GM18505 (cell line): ENCODE data around the gene CEP68.

Source experiments
- ATAC-seq: cut with Tn5 transposase; IDR thresholded peaks from one replicate; pipeline ENCODE4 v1.9.1; 2021; ENCODE audit not compliant: unreplicated experiment
- POLR2A ChIP-seq: IDR thresholded peaks from 4 replicates; pipeline ENCODE4 v1.6.1; 2011; ENCODE audit warnings: borderline replicate concordance; ENCODE audit not compliant: insufficient read depth, insufficient read length; ENCODE audit errors: extremely low read depth

The CEP68 gene

DNA sequence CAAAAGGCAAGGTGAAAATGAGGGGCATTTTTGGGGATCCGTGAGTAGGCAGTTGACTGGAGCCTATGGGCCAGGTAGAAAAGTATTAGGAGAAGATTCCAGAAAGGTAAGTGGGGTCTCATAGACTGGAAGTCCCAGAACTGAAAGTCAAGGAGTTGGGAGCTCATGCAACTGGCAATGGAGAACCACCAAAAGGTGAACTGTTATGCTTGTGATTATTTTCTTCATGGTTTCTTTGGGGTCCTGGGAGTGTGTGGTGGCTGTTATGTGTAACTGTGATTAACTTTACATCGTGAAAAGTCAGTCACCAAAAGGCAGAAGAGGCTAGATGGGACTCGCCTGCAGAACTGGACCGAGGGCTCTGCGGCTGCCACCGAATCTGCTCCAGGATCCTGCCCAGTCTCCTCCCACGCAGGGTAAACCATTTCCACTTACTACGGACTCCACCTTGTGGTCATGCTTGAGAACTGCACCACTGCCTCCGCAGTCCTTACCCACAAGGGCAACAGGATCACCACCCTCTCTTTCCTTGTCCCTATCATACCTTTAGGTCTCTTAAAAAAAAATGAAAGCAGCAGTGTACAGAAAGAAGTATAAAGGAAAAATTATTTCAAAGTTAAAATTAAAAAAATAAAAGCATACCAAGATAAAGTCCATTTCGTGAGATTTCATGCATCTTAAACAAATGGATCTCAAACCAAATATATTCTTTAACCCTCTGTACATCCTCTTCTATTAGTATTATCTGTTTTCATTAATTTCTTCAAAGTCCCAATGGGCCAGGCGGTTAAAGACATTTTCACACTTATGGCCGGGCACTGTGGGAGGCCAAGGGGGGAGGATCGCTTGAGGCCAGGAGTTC lies 15.6 kb upstream of the CEP68 start:
- no peak for TF ChIP-seq POLR2A
- ATAC-seq, result peak; percentile 74

DNA sequence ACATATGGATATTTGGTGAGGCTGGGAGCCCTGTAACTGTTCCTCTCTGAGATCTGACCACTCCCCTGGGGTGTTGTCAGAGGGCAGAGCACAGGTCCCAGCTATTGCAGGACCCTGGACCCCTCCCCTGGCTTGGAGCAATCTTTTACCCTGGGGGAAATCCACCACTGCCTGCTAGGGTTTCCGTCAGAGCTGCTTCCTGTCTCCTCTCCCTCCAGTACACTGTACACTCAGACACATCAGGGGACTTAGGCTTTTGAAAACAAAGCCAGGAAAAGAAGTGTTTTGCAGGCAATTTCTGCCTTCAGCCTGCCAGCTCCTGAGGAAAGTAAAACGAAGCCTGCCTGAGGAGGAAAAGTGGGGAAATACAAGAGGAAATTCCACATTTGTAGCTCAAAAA lies 13.2 kb upstream of the CEP68 start:
- ATAC-seq, result no peak
- TF ChIP-seq POLR2A, result no peak

DNA sequence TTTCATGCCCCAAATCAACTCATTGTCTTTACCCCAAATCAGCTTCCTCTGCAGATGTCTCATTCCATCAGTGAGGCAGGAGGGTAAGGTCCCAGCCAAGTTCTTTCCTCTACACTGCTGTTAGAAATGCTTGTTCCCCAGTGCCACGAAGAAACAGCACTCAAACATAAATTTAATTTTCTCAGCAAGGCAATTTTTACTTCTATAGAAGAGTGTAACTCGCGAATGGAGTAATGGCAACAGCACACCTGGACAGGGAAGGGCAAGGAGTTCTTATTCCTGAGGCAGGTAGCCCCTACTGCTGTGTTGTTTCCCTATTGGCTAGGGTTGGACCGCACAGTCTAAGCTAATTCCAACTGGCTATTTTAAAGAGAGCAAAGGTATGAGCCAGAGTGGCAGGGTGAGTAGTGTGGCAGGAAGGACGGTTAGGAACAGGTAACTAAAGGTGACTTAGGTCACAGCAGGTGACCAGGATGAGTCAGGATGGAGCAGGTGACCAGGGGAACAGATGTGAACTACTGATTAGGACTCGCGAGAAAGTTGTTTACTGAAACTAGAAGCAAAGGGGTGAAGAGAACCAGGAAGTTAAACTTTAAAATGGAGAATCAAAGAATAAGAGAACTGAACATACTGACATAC lies 12.0 kb upstream of the CEP68 start:
- TF ChIP-seq POLR2A, result no peak
- no peak for ATAC-seq

DNA sequence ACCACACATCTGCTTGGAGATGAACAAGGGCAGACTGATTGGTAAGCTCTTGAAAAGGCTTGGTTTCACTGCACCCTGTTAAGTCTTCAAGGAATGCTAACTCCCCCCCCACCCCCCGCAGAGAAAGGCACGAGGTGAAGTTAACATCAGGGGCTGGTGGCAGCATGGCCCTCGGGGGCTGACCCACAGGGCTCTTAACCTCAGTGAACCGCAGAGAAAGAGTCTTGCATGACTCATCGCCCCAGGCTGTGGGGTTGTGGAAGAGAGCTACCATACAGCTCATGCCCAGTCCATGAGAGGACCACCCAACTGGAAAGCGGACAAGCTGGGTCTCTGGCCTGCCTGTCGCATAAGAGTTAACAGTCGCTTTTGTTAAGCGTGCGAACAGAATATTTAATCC lies 10.6 kb upstream of the CEP68 start:
- TF ChIP-seq POLR2A, result no peak
- no peak for ATAC-seq

DNA sequence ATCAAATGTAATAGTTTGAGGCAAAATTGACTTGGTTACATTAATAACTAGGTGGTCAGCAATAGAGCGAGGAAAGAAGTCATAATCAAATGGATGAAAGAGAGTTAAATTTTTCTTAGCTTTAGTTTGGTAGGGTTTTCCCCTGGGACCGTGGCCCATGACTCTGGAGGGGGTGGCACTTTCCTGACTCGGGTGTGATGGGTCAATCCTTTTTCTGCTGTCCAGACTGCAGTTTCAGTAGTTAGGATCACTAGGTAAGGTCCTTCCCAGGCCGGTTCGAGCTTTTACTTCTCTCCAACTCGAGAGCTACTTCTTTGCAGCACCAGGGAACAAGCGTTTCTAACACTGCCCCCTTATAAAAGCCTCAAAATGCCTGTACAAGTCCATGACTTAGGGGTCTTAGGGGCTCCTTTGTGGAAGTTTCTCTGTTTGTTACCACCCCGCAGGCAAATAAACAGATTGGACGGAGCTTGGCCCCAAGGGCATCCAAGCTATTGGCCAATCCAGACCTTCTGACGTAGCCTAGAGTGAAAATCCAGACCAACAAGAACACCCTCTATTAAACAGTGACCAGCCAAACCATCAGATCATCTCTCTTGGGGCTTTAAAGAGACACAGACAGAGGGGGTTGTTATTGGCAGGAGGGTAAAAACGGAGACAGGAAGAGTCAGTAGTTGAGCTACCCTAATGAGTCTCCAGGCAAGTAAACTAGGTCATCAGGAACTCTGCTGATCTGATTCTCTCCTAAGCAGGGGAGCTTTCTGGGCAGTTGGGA lies 9.4 kb upstream of the CEP68 start:
- TF ChIP-seq POLR2A, result no peak
- no peak for ATAC-seq

DNA sequence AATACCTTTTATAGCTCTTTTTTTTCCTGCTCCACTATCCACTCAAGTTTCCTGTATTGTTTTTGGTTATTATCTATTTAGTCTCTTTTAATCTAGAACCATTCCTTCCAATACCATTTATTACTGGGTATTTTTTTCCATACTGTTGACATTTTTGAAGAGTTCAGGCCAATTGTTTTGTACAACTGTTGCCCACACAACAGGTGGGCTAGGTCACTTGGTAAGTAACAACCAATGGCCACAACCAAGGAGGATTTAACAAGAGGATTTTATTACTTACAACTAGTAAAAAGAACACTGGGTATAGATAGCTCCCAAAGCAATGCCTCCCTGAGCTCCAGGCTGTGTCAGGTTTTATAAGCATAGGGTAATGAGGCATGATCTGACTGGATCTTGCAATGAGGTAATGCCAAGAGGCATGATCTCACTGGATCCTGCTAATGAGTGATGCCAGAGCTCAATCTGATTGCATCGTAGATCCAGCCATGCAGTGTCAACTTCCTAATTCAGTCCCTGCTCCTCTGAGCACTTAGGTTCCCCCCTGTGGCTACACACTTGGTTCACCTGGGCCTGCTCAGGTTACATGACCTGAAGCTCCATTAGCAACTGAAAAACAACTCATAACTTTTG lies 7.1 kb upstream of the CEP68 start:
- ATAC-seq, result no peak
- TF ChIP-seq POLR2A, result no peak

DNA sequence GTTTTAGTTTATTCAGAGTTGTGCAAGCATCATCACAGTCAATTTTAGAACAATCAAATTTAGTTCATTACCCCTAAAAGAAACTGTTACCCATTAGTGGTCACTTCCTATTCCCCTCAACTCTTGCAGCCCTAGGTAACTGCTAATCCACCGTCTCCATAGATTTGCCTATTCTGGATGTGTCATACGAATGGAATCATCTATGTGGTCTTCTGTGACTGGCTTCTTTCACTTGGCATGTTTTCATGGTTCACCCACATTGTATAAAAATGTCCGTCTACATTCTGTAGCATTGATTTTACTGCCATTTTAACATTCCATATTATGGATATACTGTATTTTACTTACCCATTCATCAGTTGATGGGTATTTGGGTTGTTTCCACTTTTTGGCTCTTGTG lies 5.3 kb upstream of the CEP68 start:
- TF ChIP-seq POLR2A, result no peak

DNA sequence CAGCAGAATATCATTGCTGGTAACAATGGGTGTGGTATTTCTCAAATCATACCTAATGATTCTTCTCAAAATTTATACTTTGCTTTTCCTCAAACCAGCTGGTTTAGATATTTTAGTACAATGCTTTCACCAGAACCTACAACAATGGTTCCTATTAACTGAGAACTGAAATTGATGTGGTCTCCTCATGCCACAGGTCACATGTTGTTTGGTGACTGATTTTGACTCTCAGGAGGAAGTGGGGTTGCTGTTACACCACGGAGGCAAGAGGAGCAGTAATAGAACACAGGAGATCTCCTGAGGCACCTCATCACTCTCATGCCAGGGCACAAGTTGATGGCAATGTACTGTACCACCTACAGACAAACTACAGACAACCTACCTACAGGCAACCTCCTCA lies 3.0 kb upstream of the CEP68 start:
- peak; percentile 24 for TF ChIP-seq POLR2A
- peak; percentile 41 for ATAC-seq

More for the DNA sequence above, 5.3 kb upstream of the CEP68 start:
- no peak for ATAC-seq

DNA sequence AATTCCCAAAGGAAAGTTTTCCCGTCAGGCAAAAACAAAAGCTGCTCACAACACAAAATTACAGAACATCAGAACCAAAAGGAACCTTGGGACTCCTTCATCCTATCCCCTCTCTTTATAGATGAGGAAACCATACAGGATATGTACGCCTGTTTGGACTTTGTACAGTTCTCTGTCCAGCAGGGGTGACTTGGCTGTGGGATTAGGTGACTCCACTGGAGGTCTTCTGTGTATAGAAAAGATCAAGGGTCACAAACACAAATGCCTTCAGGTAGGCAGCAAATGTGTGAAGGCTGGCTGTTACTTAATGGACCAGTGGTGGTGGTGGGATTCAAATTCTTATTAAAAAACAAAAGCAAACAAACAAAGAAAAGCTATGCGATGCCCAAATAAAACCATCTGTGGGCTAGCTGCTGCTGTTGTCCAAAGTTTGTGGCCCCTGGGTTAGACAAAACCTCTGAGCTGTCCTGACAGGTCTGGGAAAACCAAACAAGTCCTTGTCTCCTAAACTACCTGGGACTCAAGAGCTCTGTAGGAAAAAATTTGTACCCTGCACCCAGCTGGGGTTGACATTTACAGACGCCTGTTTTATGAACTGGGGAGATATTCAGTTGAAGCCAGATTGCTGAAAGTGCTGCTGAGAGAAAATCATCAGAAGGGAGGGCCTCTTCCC lies 1.3 kb upstream of the CEP68 start:
- ATAC-seq, result no peak
- TF ChIP-seq POLR2A, result no peak

DNA sequence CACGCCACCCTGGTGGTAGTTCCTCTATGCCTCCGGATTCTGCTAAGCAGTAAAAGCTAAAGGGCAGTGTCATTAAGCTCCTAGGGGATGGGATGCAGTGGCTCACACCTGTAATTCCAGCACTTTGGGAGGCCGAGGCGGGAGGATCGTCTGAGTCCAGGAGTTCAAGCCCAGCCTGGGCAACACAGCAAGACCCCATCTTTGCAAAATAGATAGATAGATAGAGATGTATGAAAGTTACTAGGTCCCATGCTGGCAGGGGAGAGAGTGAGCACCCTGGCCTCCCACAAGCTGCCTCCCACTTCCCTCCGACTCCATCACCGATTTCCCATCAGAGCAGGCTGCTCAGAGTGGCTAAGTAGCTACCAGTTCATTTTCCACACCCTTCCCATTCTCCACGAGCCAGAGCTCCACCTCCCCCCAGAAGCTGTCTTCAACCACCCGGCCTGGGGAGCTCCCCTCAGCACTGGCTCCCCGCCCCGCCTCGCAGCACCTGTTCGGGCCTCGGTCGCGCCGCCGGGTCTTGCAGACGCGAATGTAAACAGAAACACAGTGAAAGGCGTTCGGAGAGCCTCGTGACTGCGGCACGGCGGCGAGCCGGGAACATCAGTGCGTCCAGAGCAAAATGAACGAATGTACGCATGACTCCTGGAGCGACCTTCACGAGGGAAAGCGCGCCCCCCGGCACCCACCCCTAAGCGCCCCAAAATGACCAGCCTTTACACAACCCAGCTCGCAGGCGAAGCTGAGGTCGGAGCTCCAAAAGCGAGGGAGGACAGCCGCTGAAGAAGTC lies 598 bp upstream of the CEP68 start:
- ATAC-seq, result peak; percentile 23
- no peak for TF ChIP-seq POLR2A

DNA sequence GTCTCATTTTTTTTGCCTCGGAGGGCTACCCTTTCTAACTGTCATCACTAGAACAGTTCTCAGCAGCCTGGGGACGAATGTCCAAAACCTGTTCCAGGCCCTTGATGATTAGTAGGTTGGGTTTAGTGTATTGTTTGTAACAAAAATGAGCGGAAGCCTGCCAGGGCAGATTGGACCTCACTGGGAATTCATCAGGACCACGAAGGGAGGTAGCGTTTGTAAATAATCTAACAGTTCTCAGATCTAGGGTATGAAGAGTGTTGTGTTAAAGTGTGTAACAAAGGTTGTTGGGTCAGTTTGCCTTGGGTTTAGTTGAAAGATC lies 799 bp downstream of the CEP68 start:
- no peak for ATAC-seq
- no peak for TF ChIP-seq POLR2A

DNA sequence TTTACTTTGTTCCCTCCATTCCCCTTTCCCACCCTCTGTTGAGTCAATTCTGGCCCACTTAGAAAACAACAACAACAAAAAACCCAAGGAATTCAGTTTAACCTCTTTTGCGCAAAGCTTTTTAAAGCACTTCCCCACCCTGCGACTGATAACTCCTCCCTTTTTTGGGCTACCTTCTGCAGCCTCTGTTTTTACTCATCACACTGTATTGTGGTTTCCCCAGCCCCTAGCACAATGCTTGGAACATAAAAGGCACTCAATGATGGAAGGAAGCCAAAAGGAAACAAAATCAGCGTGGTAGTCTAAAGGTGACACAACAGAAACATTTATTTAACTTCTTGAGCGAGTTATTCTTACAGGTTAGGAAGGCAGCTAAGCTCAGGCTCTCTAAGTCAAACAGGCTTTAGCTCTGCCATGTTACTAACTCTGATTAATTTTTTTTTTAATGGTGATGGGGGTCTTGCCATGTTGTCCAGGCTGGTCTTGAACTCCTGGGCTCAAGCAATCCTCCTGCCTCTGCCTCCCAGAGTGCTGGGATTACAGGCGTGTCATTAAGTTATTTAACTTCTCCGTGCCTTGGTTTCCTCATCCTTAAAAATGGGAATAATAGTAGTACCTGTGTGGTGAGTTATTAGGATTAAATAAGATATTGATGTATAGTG lies 1.3 kb downstream of the CEP68 start:
- TF ChIP-seq POLR2A, result no peak
- ATAC-seq, result peak; percentile 24
